HG03469 (cell line): ENCODE measurements around the gene DSE.
"Not testable (repeated sequence)": the region's sequence is repeated elsewhere in the genome, so short reads cannot be mapped to it uniquely, and the experiment has no call there.

ENCODE experiments used
- ATAC-seq: cut with Tn5 transposase; IDR thresholded peaks from one replicate; pipeline ENCODE4 v1.9.1; 2021; ENCODE audit warnings: mild to moderate bottlenecking, moderate library complexity, moderate number of reproducible peaks; ENCODE audit not compliant: unreplicated experiment

Gene DSE

GRCh38 chr6:116370760-116371119 is at the start of gene DSE:
Gene DSE (plus strand): TSS chr6:116370947. CDS start chr6:116399251, 28,304 bp downstream.
- ATAC-seq: peak; percentile 38

- not testable (repeated sequence) for ATAC-seq
Observed at GRCh38 chr6:116321933-116322332, 48.8 kb upstream of the DSE start.

- ATAC-seq: no peak
Observed at GRCh38 chr6:116323863-116324262, 46.9 kb upstream of the DSE start.

GRCh38 chr6:116325634-116326132 is 45.1 kb upstream of the DSE start:
- not testable (repeated sequence) for ATAC-seq

- no peak for ATAC-seq
Observed at GRCh38 chr6:116326181-116326671, 44.5 kb upstream of the DSE start.

- no peak for ATAC-seq
Observed at GRCh38 chr6:116326996-116327395, 43.8 kb upstream of the DSE start.

- ATAC-seq: no peak
Observed at GRCh38 chr6:116327803-116328527, 42.8 kb upstream of the DSE start.

GRCh38 chr6:116328528-116328903 is 42.2 kb upstream of the DSE start:
- no peak for ATAC-seq

- no peak for ATAC-seq
Observed at GRCh38 chr6:116329156-116329555, 41.6 kb upstream of the DSE start.

GRCh38 chr6:116330511-116330910 is 40.2 kb upstream of the DSE start:
- ATAC-seq: no peak

GRCh38 chr6:116332096-116332495 is 38.7 kb upstream of the DSE start:
- no peak for ATAC-seq

GRCh38 chr6:116334638-116335409 is 35.9 kb upstream of the DSE start:
- ATAC-seq: not testable (repeated sequence)

- no peak for ATAC-seq
Observed at GRCh38 chr6:116335612-116336215, 35.0 kb upstream of the DSE start.

- no peak for ATAC-seq
Observed at GRCh38 chr6:116338943-116339342, 31.8 kb upstream of the DSE start.

GRCh38 chr6:116340625-116341024 is 30.1 kb upstream of the DSE start:
- not testable (repeated sequence) for ATAC-seq

GRCh38 chr6:116349216-116349615 is 21.5 kb upstream of the DSE start:
- no peak for ATAC-seq

- no peak for ATAC-seq
Observed at GRCh38 chr6:116351101-116351500, 19.6 kb upstream of the DSE start.

GRCh38 chr6:116352515-116353471 is 18.0 kb upstream of the DSE start:
- no peak for ATAC-seq

- no peak for ATAC-seq
Observed at GRCh38 chr6:116354236-116354635, 16.5 kb upstream of the DSE start.

GRCh38 chr6:116355796-116356195 is 15.0 kb upstream of the DSE start:
- ATAC-seq: no peak
